ENCODE data around the gene RPS6KC1. TPM values are rescaled to one million over a fixed set of nuclear protein-coding genes. Genes with fewer than 3 reads are reported as not detected.
"Not testable (repeated sequence)": the region's sequence is repeated elsewhere in the genome, so short reads cannot be mapped to it uniquely, and the experiment has no call there.

The RPS6KC1 gene
- polyA plus RNA-seq (2013, experiment 1 of 2): 16.4 TPM
- polyA plus RNA-seq (2013, experiment 2 of 2): 19.1 TPM

GRCh38 chr1:213051127-213051880 is at the start of gene RPS6KC1:
Gene RPS6KC1 (plus strand): TSS chr1:213051241. CDS start chr1:213051405, 164 bp downstream.
- H3K4me1 ChIP-seq (ENCODE audit: control insufficient read depth, insufficient read depth, low read length, poor library complexity, severe bottlenecking): no peaks in the 10 kb centered on the region
- peak within 1 kb of the TSS; percentile 36 for H3K27ac ChIP-seq (ENCODE audit: low read depth, low read length, severe bottlenecking)
- no peaks in the 10 kb centered on the region for H3K9me3 ChIP-seq (ENCODE audit: control insufficient read depth, low read length)
- peak within 1 kb of the TSS; percentile 85 for H3K4me3 ChIP-seq (ENCODE audit: extremely low read depth, insufficient read depth, low read length, poor library complexity, severe bottlenecking)
- no peaks in the 10 kb centered on the region for H3K36me3 ChIP-seq (ENCODE audit: control insufficient read depth, insufficient read depth, low read length)
- WGBS, 2 experiments (ENCODE audit: insufficient coverage in 2 of 2): 0 to 1% methylated on average over 32 to 40 of the region's 42 CpGs

- H3K4me1 ChIP-seq (ENCODE audit: control insufficient read depth, insufficient read depth, low read length, poor library complexity, severe bottlenecking): no peaks in the 10 kb centered on the region
- no peak overlapping the region for H3K4me3 ChIP-seq (ENCODE audit: extremely low read depth, insufficient read depth, low read length, poor library complexity, severe bottlenecking)
- H3K9me3 ChIP-seq (ENCODE audit: control insufficient read depth, low read length): no peaks in the 10 kb centered on the region
- H3K27ac ChIP-seq (ENCODE audit: low read depth, low read length, severe bottlenecking): no peak overlapping the region
- WGBS, 2 experiments (ENCODE audit: insufficient coverage in 2 of 2): no CpG with 5 or more reads among the region's 3 CpGs
- H3K36me3 ChIP-seq (ENCODE audit: control insufficient read depth, insufficient read depth, low read length): peaks cover 58% of the 10 kb centered on the region
Measured at GRCh38 chr1:213003256-213003655, 47.8 kb upstream of the RPS6KC1 start.

DNA sequence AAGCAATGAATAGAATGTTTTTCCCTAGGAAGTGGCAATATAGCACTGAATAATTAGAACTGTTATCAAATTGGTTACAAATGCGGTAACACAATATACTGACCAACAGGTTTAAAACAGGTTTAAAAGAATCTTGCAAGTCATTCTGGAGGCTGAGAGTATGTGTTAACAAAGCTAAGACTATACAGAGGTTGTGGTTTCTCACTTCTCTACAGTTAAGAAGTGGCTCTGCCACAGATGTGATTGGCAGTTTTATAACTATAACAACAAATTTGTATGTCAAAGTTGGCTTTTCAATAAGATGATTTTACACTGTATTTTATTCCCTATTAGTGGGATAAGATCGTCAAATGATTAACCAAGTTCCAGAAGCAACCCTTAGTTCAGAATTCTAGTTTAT is 42.5 kb upstream of the RPS6KC1 start:
- no peaks in the 10 kb centered on the region for H3K4me1 ChIP-seq (ENCODE audit: control insufficient read depth, insufficient read depth, low read length, poor library complexity, severe bottlenecking)
- peaks cover 60% of the 10 kb centered on the region for H3K36me3 ChIP-seq (ENCODE audit: control insufficient read depth, insufficient read depth, low read length)
- H3K9me3 ChIP-seq (ENCODE audit: control insufficient read depth, low read length): no peaks in the 10 kb centered on the region
- H3K27ac ChIP-seq (ENCODE audit: low read depth, low read length, severe bottlenecking): no peak overlapping the region
- no peak overlapping the region for H3K4me3 ChIP-seq (ENCODE audit: extremely low read depth, insufficient read depth, low read length, poor library complexity, severe bottlenecking)
- 100% methylated on average over 1 of the region's 2 CpGs; no CpG with 5 or more reads in 1 of the 2 experiments for WGBS, 2 experiments (ENCODE audit: insufficient coverage in 2 of 2)

GRCh38 chr1:213014642-213015041 is 36.4 kb upstream of the RPS6KC1 start:
- Histone ChIP-seq H3K9me3 (ENCODE audit: control insufficient read depth, low read length) (no peaks in the 10 kb centered on the region), H3K27ac (ENCODE audit: low read depth, low read length, severe bottlenecking) (peak overlapping the region; percentile 78), H3K36me3 (ENCODE audit: control insufficient read depth, insufficient read depth, low read length) (peaks cover 22% of the 10 kb centered on the region), H3K4me3 (ENCODE audit: extremely low read depth, insufficient read depth, low read length, poor library complexity, severe bottlenecking) (peak overlapping the region; percentile 66), H3K4me1 (ENCODE audit: control insufficient read depth, insufficient read depth, low read length, poor library complexity, severe bottlenecking) (no peaks in the 10 kb centered on the region)
- 76 to 79% methylated on average over 2 of the region's 7 CpGs for WGBS, 2 experiments (ENCODE audit: insufficient coverage in 2 of 2)

DNA sequence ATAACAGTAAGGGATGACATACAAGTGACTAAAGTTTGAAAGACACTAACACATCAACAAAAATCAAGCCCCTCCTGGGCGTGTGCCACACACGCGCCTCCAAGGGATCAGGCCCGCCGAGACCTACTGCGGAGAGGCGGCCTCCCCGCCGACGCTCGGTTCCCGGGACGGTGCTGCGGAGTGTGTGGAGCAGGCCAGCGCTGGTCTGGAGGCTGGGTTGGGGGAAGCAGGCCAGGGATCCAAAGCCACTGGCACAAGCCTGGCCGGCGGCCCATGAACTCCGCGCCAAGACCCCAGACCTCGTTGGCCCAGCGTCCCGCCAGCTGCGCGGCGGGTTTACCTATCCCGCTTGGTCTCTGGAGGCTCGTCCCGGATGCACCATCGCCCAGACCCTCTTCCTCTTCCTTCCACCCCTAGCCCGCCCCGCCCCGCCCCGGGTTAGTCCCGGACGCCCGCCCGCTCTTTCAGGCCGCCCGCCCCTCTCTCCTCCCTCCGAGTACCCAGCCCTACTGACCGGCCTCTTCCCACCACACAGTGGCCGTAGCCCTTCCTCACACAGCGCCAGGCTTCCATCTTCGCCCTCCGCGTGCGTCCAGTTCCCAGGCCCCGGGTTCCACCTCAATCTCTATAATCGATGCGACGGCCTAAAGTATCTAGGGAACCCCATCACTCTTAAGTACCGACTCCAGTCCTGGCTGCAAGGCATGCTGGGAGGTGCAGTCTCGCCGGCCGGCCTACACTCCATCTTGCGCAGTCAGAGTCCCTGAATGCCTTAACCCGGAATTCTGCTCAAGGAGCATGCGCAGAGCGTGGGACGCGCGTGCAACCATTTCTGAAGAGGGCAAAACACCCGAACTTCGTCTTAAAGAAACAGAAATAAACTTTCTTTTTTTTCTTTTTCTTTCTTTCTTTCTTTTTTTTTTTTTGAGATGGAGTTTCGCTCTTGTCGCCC is 35.7 kb upstream of the RPS6KC1 start, which contains the start of gene ANGEL2:
TSS of gene ANGEL2 (minus strand) at position 769 of the 952 bp plus-strand sequence. CDS start at position 573, 196 bp downstream.
- H3K4me1 ChIP-seq (ENCODE audit: control insufficient read depth, insufficient read depth, low read length, poor library complexity, severe bottlenecking): no peaks in the 10 kb centered on the region
- H3K4me3 ChIP-seq (ENCODE audit: extremely low read depth, insufficient read depth, low read length, poor library complexity, severe bottlenecking): peak within 1 kb of the TSS; percentile 66
- H3K27ac ChIP-seq (ENCODE audit: low read depth, low read length, severe bottlenecking): peak within 1 kb of the TSS; percentile 78
- H3K9me3 ChIP-seq (ENCODE audit: control insufficient read depth, low read length): no peaks in the 10 kb centered on the region
- peaks cover 22% of the 10 kb centered on the region for H3K36me3 ChIP-seq (ENCODE audit: control insufficient read depth, insufficient read depth, low read length)
- WGBS, 2 experiments (ENCODE audit: insufficient coverage in 2 of 2): 0 to 1% methylated on average over 38 to 44 of the region's 66 CpGs

GRCh38 chr1:213017447-213018273 is 33.4 kb upstream of the RPS6KC1 start:
- no peak overlapping the region for H3K27ac ChIP-seq (ENCODE audit: low read depth, low read length, severe bottlenecking)
- H3K4me1 ChIP-seq (ENCODE audit: control insufficient read depth, insufficient read depth, low read length, poor library complexity, severe bottlenecking): no peaks in the 10 kb centered on the region
- peaks cover 7% of the 10 kb centered on the region for H3K36me3 ChIP-seq (ENCODE audit: control insufficient read depth, insufficient read depth, low read length)
- H3K9me3 ChIP-seq (ENCODE audit: control insufficient read depth, low read length): no peaks in the 10 kb centered on the region
- no peak overlapping the region for H3K4me3 ChIP-seq (ENCODE audit: extremely low read depth, insufficient read depth, low read length, poor library complexity, severe bottlenecking)
- WGBS, 2 experiments (ENCODE audit: insufficient coverage in 2 of 2): 86 to 98% methylated on average over 9 of the region's 9 CpGs

GRCh38 chr1:213019450-213019849 is 31.6 kb upstream of the RPS6KC1 start:
- Histone ChIP-seq H3K9me3 (ENCODE audit: control insufficient read depth, low read length) (no peaks in the 10 kb centered on the region), H3K27ac (ENCODE audit: low read depth, low read length, severe bottlenecking) (no peak overlapping the region), H3K4me1 (ENCODE audit: control insufficient read depth, insufficient read depth, low read length, poor library complexity, severe bottlenecking) (no peaks in the 10 kb centered on the region), H3K36me3 (ENCODE audit: control insufficient read depth, insufficient read depth, low read length) (no peaks in the 10 kb centered on the region), H3K4me3 (ENCODE audit: extremely low read depth, insufficient read depth, low read length, poor library complexity, severe bottlenecking) (no peak overlapping the region)
- WGBS, 2 experiments (ENCODE audit: insufficient coverage in 2 of 2): 67% methylated on average over 1 of the region's 4 CpGs; no CpG with 5 or more reads in 1 of the 2 experiments

DNA sequence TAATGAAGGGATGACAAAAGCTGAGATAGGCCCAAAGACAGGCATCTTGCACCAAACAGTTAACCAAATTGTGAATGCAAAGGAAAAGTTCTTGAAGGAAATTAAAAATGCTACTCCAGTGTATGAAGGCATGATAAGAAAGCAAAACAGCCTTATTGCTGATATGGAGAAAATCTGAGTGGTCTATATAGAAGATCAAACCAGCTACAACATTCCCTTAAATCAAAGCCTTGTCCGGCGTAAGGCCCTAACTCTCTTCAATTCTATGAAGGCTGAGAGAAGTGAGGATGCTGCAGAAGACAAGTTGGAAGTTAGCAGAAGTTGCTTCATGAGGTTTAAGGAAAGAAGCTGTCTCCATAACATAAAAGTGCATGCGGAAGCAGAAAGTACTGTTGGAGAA is 31.0 kb upstream of the RPS6KC1 start:
- H3K4me3 ChIP-seq (ENCODE audit: extremely low read depth, insufficient read depth, low read length, poor library complexity, severe bottlenecking): no peak overlapping the region
- 100% methylated on average over 3 of the region's 3 CpGs; no CpG with 5 or more reads in 1 of the 2 experiments for WGBS, 2 experiments (ENCODE audit: insufficient coverage in 2 of 2)
- no peaks in the 10 kb centered on the region for H3K4me1 ChIP-seq (ENCODE audit: control insufficient read depth, insufficient read depth, low read length, poor library complexity, severe bottlenecking)

GRCh38 chr1:213027024-213027423 is 24.0 kb upstream of the RPS6KC1 start:
- H3K36me3 ChIP-seq (ENCODE audit: control insufficient read depth, insufficient read depth, low read length); H3K27ac ChIP-seq (ENCODE audit: low read depth, low read length, severe bottlenecking); H3K9me3 ChIP-seq (ENCODE audit: control insufficient read depth, low read length); H3K4me1 ChIP-seq (ENCODE audit: control insufficient read depth, insufficient read depth, low read length, poor library complexity, severe bottlenecking); H3K4me3 ChIP-seq (ENCODE audit: extremely low read depth, insufficient read depth, low read length, poor library complexity, severe bottlenecking): not testable (repeated sequence)
- WGBS, 2 experiments (ENCODE audit: insufficient coverage in 2 of 2): 70 to 100% methylated on average over 1 to 2 of the region's 3 CpGs

More for the DNA sequence above, 31.0 kb upstream of the RPS6KC1 start:
- no peaks in the 10 kb centered on the region for H3K36me3 ChIP-seq (ENCODE audit: control insufficient read depth, insufficient read depth, low read length)
- H3K9me3 ChIP-seq (ENCODE audit: control insufficient read depth, low read length): no peaks in the 10 kb centered on the region
- H3K27ac ChIP-seq (ENCODE audit: low read depth, low read length, severe bottlenecking): no peak overlapping the region

GRCh38 chr1:213032651-213033050 is 18.4 kb upstream of the RPS6KC1 start:
- no peak overlapping the region for H3K27ac ChIP-seq (ENCODE audit: low read depth, low read length, severe bottlenecking)
- no peak overlapping the region for H3K4me3 ChIP-seq (ENCODE audit: extremely low read depth, insufficient read depth, low read length, poor library complexity, severe bottlenecking)
- no peaks in the 10 kb centered on the region for H3K36me3 ChIP-seq (ENCODE audit: control insufficient read depth, insufficient read depth, low read length)
- no peaks in the 10 kb centered on the region for H3K4me1 ChIP-seq (ENCODE audit: control insufficient read depth, insufficient read depth, low read length, poor library complexity, severe bottlenecking)
- H3K9me3 ChIP-seq (ENCODE audit: control insufficient read depth, low read length): no peaks in the 10 kb centered on the region
